Immature natural killer cell (primary cell): ENCODE measurements around the gene CTDSP2. TPM values are rescaled to one million over a fixed set of nuclear protein-coding genes. Genes with fewer than 3 reads are reported as not detected.

ENCODE experiments used
- DNase-seq, 3 donors: peaks; one replicate each; pipeline ENCODE4 v3.0.0; 2022; ENCODE audit warnings: mixed read lengths in 1 of 3
- H3K27ac Mint-ChIP-seq, 6 donors: one replicate each; pipeline ENCODE4 v1.8.0; 2020; ENCODE audit warnings: mixed read lengths in 6 of 6, mild to moderate bottlenecking in 5 of 6, inconsistent platforms in 4 of 6, moderate library complexity in 3 of 6
- H3K27me3 Mint-ChIP-seq, 3 donors: one replicate each; pipeline ENCODE4 v1.8.0; 2020 to 2021; ENCODE audit warnings: low read depth in 3 of 3, mild to moderate bottlenecking in 3 of 3, mixed read lengths in 3 of 3, moderate library complexity in 3 of 3, inconsistent platforms in 1 of 3
- H3K36me3 Mint-ChIP-seq, 3 donors: one replicate each; pipeline ENCODE4 v1.8.0; 2020; ENCODE audit warnings: mixed read lengths in 3 of 3, inconsistent platforms in 2 of 3, mild to moderate bottlenecking in 2 of 3
- H3K4me1 Mint-ChIP-seq, 2 donors: one replicate each; pipeline ENCODE4 v1.8.0; 2020; ENCODE audit warnings: inconsistent platforms in 2 of 2, mild to moderate bottlenecking in 2 of 2, mixed read lengths in 2 of 2, moderate library complexity in 1 of 2
- H3K4me3 Mint-ChIP-seq, 5 donors: one replicate each; pipeline ENCODE4 v1.8.0; 2020; ENCODE audit warnings: mild to moderate bottlenecking in 5 of 5, mixed read lengths in 5 of 5, inconsistent platforms in 3 of 5, moderate library complexity in 3 of 5
- H3K9me3 Mint-ChIP-seq, 6 donors: one replicate each; pipeline ENCODE4 v1.8.0; 2020; ENCODE audit warnings: mild to moderate bottlenecking in 6 of 6, mixed read lengths in 6 of 6, inconsistent platforms in 4 of 6, moderate library complexity in 3 of 6
- polyA plus RNA-seq, 3 donors: library from polyadenylated mRNA; unstranded; fragments of 300-500 nt; fragmentation: Illumina TruSeq; gene quantifications; one replicate each; pipeline ENCODE4 v1.2.3, GENCODE V29; 2021

CTDSP2 gene
- polyA plus RNA-seq, 3 donors from 2014 or later = 30.6 to 51.8 (median 36.5) TPM

DNA sequence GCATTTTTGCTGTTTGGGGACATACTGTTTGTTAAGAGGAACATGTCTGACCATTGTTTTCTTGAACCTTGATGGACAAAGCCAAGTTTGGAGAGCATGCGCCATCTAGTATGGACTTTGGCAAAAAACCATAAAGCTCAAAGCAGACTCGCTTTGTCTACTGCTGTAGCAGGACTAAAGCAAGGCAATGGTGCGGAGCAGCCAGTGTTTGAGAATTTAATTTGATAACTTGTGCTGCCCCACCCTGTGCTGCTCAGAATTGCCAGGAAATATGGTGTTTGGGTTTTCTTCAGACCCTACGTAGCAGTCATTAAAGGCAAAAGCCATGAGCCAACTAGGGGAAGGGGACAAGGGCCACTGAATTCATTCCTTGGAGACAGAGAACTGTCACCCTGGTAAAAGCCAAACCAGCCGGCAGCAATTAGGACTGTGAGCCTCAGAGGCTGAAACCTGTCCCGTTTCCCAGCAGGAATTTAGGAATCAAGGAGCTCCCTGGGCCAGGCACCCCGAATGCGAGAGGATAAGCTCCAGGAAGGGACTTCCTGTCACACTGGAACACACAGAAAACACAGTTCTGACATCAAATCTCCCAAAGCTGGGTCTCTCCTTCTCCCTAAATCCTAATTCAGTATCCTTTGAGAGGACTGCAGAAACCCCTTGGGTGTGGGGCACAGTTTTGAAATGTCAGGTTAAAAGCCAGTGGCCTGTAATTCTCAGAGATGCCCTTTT, 29.1 kb downstream of the CTDSP2 start:
- Mint-ChIP-seq H3K9me3 (no peaks in the 10 kb centered on the region), H3K36me3 (peaks cover 0 to 11% (median 3%) of the 10 kb centered on the region in 3 donors), H3K4me1 (peaks cover 0 to 2% of the 10 kb centered on the region in 2 donors), H3K4me3 (no peak overlapping the region), H3K27me3 (peaks cover 0 to 2% (median 2%) of the 10 kb centered on the region in 3 donors), H3K27ac (no peak overlapping the region)
- DNase-seq = no peak

DNA sequence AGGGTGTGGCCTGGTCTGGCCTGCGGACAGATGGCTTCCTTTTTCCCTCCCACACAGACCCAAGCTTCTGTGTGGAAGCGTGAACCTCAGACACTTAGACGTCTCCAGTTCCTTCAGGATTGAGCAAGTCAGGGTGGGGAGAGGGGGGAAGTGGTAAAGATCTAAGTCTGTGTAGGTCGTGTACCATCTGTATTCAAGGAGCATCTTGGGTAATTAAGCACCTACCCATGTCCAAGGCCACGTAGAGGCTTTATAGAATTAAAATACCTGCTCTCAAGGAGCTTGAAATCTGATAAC, 29.7 kb downstream of the CTDSP2 start:
- H3K4me1 Mint-ChIP-seq = peaks cover 0 to 2% of the 10 kb centered on the region in 2 donors
- peaks cover 0 to 2% (median 0%) of the 10 kb centered on the region in 3 donors for H3K27me3 Mint-ChIP-seq
- DNase-seq = no peak
- peaks cover 0 to 10% (median 5%) of the 10 kb centered on the region in 3 donors for H3K36me3 Mint-ChIP-seq
- H3K27ac Mint-ChIP-seq = peak overlapping the region in 1 of 6 donors; percentile 51
- H3K9me3 Mint-ChIP-seq = no peaks in the 10 kb centered on the region
- no peak overlapping the region for H3K4me3 Mint-ChIP-seq

GRCh38 chr12:57816001-57816854, 30.3 kb downstream of the CTDSP2 start:
- Mint-ChIP-seq H3K4me1 (peaks cover 0 to 2% of the 10 kb centered on the region in 2 donors), H3K9me3 (no peaks in the 10 kb centered on the region), H3K4me3 (no peak overlapping the region), H3K27me3 (peaks cover 0 to 2% (median 0%) of the 10 kb centered on the region in 3 donors), H3K36me3 (peaks cover 0 to 10% (median 8%) of the 10 kb centered on the region in 3 donors), H3K27ac (peak overlapping the region in 2 of 6 donors; percentile 42 to 51)
- no peak for DNase-seq

- Mint-ChIP-seq H3K27me3 (peaks cover 0 to 2% (median 0%) of the 10 kb centered on the region in 3 donors), H3K4me1 (peaks cover 0 to 2% of the 10 kb centered on the region in 2 donors), H3K36me3 (peaks cover 0 to 10% (median 8%) of the 10 kb centered on the region in 3 donors), H3K27ac (no peak overlapping the region), H3K9me3 (no peaks in the 10 kb centered on the region), H3K4me3 (no peak overlapping the region)
- DNase-seq = no peak
Observed at GRCh38 chr12:57815177-57816000, 31.1 kb downstream of the CTDSP2 start.

- no peak overlapping the region for H3K4me3 Mint-ChIP-seq
- peaks cover 0 to 10% (median 8%) of the 10 kb centered on the region in 3 donors for H3K36me3 Mint-ChIP-seq
- H3K9me3 Mint-ChIP-seq = no peaks in the 10 kb centered on the region
- no peak for DNase-seq
- no peak overlapping the region for H3K27ac Mint-ChIP-seq
- H3K4me1 Mint-ChIP-seq = peaks cover 0 to 2% of the 10 kb centered on the region in 2 donors
- H3K27me3 Mint-ChIP-seq = peaks cover 0 to 2% (median 0%) of the 10 kb centered on the region in 3 donors
Observed at GRCh38 chr12:57813971-57814772, 32.4 kb downstream of the CTDSP2 start.

DNA sequence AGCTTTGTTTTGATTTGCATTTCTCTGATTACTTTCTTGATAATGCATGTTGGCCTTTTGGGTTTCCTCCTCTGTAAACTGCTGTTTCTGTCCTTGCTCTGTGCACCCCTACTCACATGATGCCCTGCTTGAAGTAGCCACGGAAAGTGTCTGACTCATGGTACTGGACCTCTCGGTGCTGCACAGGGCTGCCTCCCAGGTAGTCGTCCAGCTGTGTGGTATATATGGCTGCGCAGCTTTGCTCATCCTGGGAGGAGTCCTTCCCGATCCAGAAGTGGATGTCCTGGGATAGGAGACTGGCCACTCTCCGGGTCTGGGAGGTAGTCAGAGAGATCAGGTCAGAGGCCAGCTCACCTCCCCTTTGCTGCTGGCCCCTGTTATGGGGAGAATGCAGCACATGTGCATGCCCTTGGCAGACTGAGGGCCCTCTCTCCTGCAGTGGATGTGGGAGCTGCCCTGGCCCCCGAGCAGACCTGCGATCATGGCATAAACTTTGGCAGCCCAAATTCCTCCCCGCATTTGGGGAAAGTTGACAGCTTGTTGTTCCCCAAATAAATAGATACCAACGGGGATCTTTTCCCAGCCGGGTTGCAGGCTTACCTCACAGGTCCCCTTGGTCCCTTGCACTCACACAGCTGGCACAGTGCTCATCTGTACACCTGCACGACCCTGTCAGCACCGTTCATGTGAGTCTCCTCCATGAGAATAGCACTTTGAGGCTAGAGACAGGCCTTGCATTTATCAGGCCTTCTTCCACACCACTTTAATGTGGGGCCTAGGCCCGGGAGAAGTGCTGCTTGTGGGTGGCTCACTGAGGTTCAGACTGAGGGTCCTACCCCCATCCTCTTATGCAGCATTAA, 33.2 kb downstream of the CTDSP2 start:
- no peak overlapping the region for H3K27ac Mint-ChIP-seq
- no peaks in the 10 kb centered on the region for H3K9me3 Mint-ChIP-seq
- H3K4me3 Mint-ChIP-seq = no peak overlapping the region
- H3K36me3 Mint-ChIP-seq = peaks cover 0 to 8% (median 5%) of the 10 kb centered on the region in 3 donors
- DNase-seq = no peak
- peaks cover 0 to 2% of the 10 kb centered on the region in 2 donors for H3K4me1 Mint-ChIP-seq
- H3K27me3 Mint-ChIP-seq = peaks cover 0 to 2% (median 0%) of the 10 kb centered on the region in 3 donors

GRCh38 chr12:57811028-57811755, 35.3 kb downstream of the CTDSP2 start:
- Mint-ChIP-seq H3K9me3 (no peaks in the 10 kb centered on the region), H3K36me3 (peaks cover 0 to 10% (median 8%) of the 10 kb centered on the region in 3 donors), H3K27ac (no peak overlapping the region), H3K4me1 (no peaks in the 10 kb centered on the region), H3K27me3 (peaks cover 0 to 2% (median 0%) of the 10 kb centered on the region in 3 donors), H3K4me3 (no peak overlapping the region)
- no peak for DNase-seq

- H3K4me3 Mint-ChIP-seq = no peak overlapping the region
- H3K36me3 Mint-ChIP-seq = peaks cover 0 to 11% (median 8%) of the 10 kb centered on the region in 3 donors
- DNase-seq = no peak
- H3K27me3 Mint-ChIP-seq = peaks cover 0 to 2% (median 0%) of the 10 kb centered on the region in 3 donors
- H3K4me1 Mint-ChIP-seq = no peaks in the 10 kb centered on the region
- no peak overlapping the region for H3K27ac Mint-ChIP-seq
- no peaks in the 10 kb centered on the region for H3K9me3 Mint-ChIP-seq
Observed at GRCh38 chr12:57810450-57810849, 36.1 kb downstream of the CTDSP2 start.

GRCh38 chr12:57809425-57809824, 37.1 kb downstream of the CTDSP2 start:
- Mint-ChIP-seq H3K4me1 (no peaks in the 10 kb centered on the region), H3K36me3 (peaks cover 0 to 11% (median 8%) of the 10 kb centered on the region in 3 donors), H3K4me3 (no peak overlapping the region), H3K9me3 (no peaks in the 10 kb centered on the region), H3K27me3 (peaks cover 0 to 2% (median 0%) of the 10 kb centered on the region in 3 donors), H3K27ac (no peak overlapping the region)
- DNase-seq = no peak

- no peak for DNase-seq
- Mint-ChIP-seq H3K27ac (no peak overlapping the region), H3K36me3 (peaks cover 0 to 15% (median 8%) of the 10 kb centered on the region in 3 donors), H3K27me3 (peaks cover 0 to 2% (median 0%) of the 10 kb centered on the region in 3 donors), H3K4me3 (no peak overlapping the region), H3K9me3 (no peaks in the 10 kb centered on the region), H3K4me1 (no peaks in the 10 kb centered on the region)
Observed at GRCh38 chr12:57808351-57808750, 38.2 kb downstream of the CTDSP2 start.

DNA sequence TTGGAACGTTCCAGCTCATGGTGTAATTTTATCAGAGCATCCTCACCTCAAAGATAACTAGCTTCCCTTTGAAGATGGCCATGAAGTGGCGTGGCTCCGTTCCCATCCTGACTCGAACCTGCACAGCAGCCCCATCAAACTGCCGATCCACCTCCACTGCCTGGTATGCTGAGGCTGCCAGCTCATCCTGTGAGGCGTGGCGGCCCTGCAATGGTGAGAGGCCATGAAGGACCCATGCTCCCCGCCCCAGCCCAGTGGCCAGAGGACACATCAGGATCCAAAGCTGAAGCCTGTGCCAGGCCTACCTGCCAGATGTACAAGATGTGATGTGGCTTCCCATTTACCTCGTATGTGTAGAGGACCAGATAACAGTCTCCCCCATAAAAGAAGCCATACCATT, 39.2 kb downstream of the CTDSP2 start:
- no peak for DNase-seq
- no peaks in the 10 kb centered on the region for H3K4me1 Mint-ChIP-seq
- H3K36me3 Mint-ChIP-seq = peaks cover 5 to 21% (median 9%) of the 10 kb centered on the region in 3 donors
- H3K27me3 Mint-ChIP-seq = no peaks in the 10 kb centered on the region
- H3K4me3 Mint-ChIP-seq = no peak overlapping the region
- H3K27ac Mint-ChIP-seq = no peak overlapping the region
- no peaks in the 10 kb centered on the region for H3K9me3 Mint-ChIP-seq

DNA sequence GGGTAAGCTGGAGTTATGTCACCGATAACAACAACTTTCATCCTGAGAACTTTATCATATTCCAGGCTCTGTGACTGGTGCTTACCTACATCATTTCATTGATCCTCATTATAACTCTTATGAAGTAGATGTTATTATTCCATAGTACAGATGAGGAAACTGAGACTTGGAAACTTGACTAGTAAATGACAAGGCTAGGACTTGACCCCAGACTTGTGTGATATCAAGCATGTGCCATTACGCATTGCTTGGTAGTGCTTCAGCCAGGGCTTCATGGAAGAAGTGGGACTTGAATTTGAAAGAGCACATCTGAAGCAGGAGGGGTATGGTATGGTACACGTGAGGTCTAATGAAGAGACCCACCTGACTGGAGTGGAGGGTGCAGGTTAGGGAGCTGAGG, 39.9 kb downstream of the CTDSP2 start:
- no peak overlapping the region for H3K4me3 Mint-ChIP-seq
- no peak overlapping the region for H3K27ac Mint-ChIP-seq
- DNase-seq = no peak
- peaks cover 5 to 18% (median 7%) of the 10 kb centered on the region in 3 donors for H3K36me3 Mint-ChIP-seq
- no peaks in the 10 kb centered on the region for H3K27me3 Mint-ChIP-seq
- no peaks in the 10 kb centered on the region for H3K9me3 Mint-ChIP-seq
- H3K4me1 Mint-ChIP-seq = no peaks in the 10 kb centered on the region
